Muscle of leg (tissue), 11 donors: ENCODE results near the gene REM2. TPM values are rescaled to one million over a fixed set of nuclear protein-coding genes. Genes with fewer than 3 reads are reported as not detected.

ENCODE experiments used
- DNase-seq: peaks from one replicate; pipeline ENCODE4 v3.0.0; 2013
- H3K27ac ChIP-seq: one replicate; pipeline ENCODE4 v1.5.1; 2013; ENCODE audit warnings: mild to moderate bottlenecking, low read length, control low read depth
- H3K27me3 ChIP-seq: one replicate; pipeline ENCODE4 v1.6.1; 2013; ENCODE audit warnings: low read length; ENCODE audit not compliant: control insufficient read depth, insufficient read depth
- H3K36me3 ChIP-seq: one replicate; pipeline ENCODE4 v1.6.1; 2013; ENCODE audit warnings: low read length; ENCODE audit not compliant: control insufficient read depth, insufficient read depth
- H3K4me1 ChIP-seq: one replicate; pipeline ENCODE4 v1.6.1; 2013; ENCODE audit warnings: low read length; ENCODE audit not compliant: control insufficient read depth, insufficient read depth
- H3K4me3 ChIP-seq: one replicate; pipeline ENCODE4 v1.5.1; 2013; ENCODE audit warnings: low read length, control low read depth
- H3K9me3 ChIP-seq: replicated peaks from 2 replicates; pipeline ENCODE4 v1.6.1; 2013; ENCODE audit warnings: low read depth, low read length; ENCODE audit not compliant: control insufficient read depth
- WGBS: methylation state at CpG from one replicate; pipeline ENCODE4 v1.1.5; 2013; ENCODE audit warnings: missing lambda C conversion rate; ENCODE audit not compliant: insufficient coverage; 5-methylcytosine and 5-hydroxymethylcytosine counted together
- polyA plus RNA-seq, 8 donors: library from polyadenylated mRNA; unstranded; fragments of 120-200 nt; gene quantifications; one replicate each; pipeline versions ENCODE4 v1.2.1 to v1.2.3, GENCODE V29; 2013; ENCODE audit warnings: inconsistent platforms in 1 of 8, low replicate concordance in 1 of 8; ENCODE audit not compliant: insufficient read length in 8 of 8, insufficient read depth in 1 of 8
- total RNA-seq: library from RNA; stranded (reverse); fragments of 120-200 nt; gene quantifications from one replicate; pipeline ENCODE4 v1.2.4, GENCODE V29; 2013

Gene REM2
- total and polyA plus RNA-seq, 9 donors, result 0.13 to 0.32 (median 0.18) TPM; not detected in 1

DNA sequence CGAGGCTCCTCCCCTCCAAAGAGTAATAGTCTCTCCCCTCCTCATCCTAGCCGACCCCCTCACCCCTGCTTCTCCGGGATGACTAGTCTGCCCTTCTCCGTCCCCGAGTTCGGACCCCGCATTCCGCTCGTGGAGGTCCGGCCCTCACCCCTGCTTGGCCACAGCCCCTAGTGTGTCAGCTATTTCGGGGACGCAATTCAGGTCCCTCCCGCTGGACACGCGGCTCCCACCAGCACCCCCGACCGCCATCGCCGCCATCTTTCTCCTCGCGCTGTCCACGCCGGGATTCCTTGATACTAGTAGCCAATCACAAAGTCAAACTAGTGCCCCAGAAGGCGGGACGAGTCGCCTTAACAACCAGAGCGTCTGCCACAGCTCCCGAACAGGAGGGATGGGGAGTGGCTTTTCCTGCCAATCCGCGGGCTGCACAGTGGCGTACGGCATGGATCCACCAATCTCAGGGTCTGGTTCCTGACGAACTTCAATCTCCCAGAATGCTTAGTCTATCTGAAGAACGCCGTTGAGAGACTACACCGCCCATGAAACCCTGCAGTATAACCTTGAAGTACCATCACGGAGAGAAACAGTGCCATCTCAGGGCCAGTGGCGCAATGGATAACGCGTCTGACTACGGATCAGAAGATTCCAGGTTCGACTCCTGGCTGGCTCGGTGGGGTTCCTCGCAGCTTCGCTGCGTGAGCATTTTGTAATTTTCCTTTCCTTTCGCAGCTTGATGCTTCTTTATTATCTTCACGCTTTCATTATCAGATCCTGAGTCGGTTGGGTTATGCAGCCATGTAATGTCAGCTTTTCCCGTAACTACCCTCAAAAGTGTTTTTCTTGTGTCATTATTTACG, 46.3 kb downstream of the REM2 start, which contains the start of gene PRMT5:
PRMT5 (minus strand) TSS at position 273 of the 857 bp plus-strand sequence; CDS start at position 258, 15 bp downstream.
- peak; percentile 100 for DNase-seq
- Histone ChIP-seq H3K4me1 (peaks cover 13% of the 10 kb centered on the region), H3K27me3 (no peaks in the 10 kb centered on the region), H3K36me3 (peaks cover 28% of the 10 kb centered on the region), H3K27ac (peak within 1 kb of the TSS; percentile 95), H3K9me3 (no peaks in the 10 kb centered on the region), H3K4me3 (peak within 1 kb of the TSS; percentile 96)
- WGBS, result 0% methylated on average over 41 of the region's 51 CpGs

- 0% methylated on average over 1 of the region's 2 CpGs for WGBS
- H3K27me3 ChIP-seq, result no peaks in the 10 kb centered on the region
- H3K9me3 ChIP-seq, result no peaks in the 10 kb centered on the region
- H3K27ac ChIP-seq, result peak overlapping the region; percentile 95
- H3K4me1 ChIP-seq, result peaks cover 13% of the 10 kb centered on the region
- H3K4me3 ChIP-seq, result peak overlapping the region; percentile 96
- H3K36me3 ChIP-seq, result peaks cover 22% of the 10 kb centered on the region
- DNase-seq, result no peak
Observed at GRCh38 chr14:22929961-22930364, 46.9 kb downstream of the REM2 start.

DNA sequence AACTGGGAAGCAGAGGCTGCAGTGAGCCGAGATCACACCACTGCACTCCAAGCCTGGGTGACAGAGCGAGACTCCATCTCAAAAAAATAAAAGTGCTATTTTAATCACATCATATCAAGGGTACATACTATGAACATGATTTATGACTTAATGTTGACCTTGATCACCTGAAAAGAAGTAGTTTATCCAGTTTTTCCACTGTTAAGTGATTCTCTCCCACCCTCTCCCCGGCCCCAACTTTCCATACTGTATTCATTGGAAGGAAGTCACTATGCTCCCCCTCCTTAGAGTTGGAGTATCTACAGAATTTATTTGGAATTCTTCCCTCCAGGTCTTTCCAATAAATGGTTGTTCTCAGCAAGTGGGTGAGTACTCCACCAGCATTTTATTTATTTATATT, 49.1 kb downstream of the REM2 start:
- Histone ChIP-seq H3K4me3 (no peak overlapping the region), H3K27me3 (no peaks in the 10 kb centered on the region), H3K27ac (no peak overlapping the region), H3K4me1 (peaks cover 11% of the 10 kb centered on the region), H3K36me3 (peaks cover 3% of the 10 kb centered on the region), H3K9me3 (no peaks in the 10 kb centered on the region)
- no peak for DNase-seq
- WGBS, result no CpG with 5 or more reads among the region's 3 CpGs

- no CpG with 5 or more reads among the region's 1 CpG for WGBS
- Histone ChIP-seq H3K27ac (no peak overlapping the region), H3K4me1 (peaks cover under 1% of the 10 kb centered on the region), H3K4me3 (no peak overlapping the region), H3K9me3 (no peaks in the 10 kb centered on the region), H3K27me3 (no peaks in the 10 kb centered on the region), H3K36me3 (peaks cover 8% of the 10 kb centered on the region)
- no peak for DNase-seq
Observed at GRCh38 chr14:22935156-22935555, 52.1 kb downstream of the REM2 start.

Other genes starting within 250 kb of the REM2 start
- not detected for gene OR6J1, start 238.9 kb upstream of the REM2 start, total RNA-seq
- gene OR6J1, start 238.9 kb upstream of the REM2 start, polyA plus RNA-seq, result under 1 TPM; 0.06 to 0.14 (median 0.09) TPM
- gene OXA1L, start 116.5 kb upstream of the REM2 start, total RNA-seq, result 171 TPM
- gene OXA1L, start 116.5 kb upstream of the REM2 start, polyA plus RNA-seq, result 100 to 1,000 TPM; 181 to 242 (median 205) TPM
- gene SLC7A7, start 67.8 kb upstream of the REM2 start, total RNA-seq, result 15.8 TPM
- 10 to 100 TPM; 23.5 to 59.3 (median 29.2) TPM for gene SLC7A7, start 67.8 kb upstream of the REM2 start, polyA plus RNA-seq
- 69.2 TPM for gene MRPL52, start 53.3 kb upstream of the REM2 start, total RNA-seq
- gene MRPL52, start 53.3 kb upstream of the REM2 start, polyA plus RNA-seq, result 10 to 100 TPM; 54.3 to 85.8 (median 66.0) TPM
- 232 TPM for gene MMP14, start 46.6 kb upstream of the REM2 start, total RNA-seq
- gene MMP14, start 46.6 kb upstream of the REM2 start, polyA plus RNA-seq, result 100 to 1,000 TPM; 108 to 315 (median 188) TPM
- 14.5 TPM for gene LRP10, start 11.5 kb upstream of the REM2 start, total RNA-seq
- gene LRP10, start 11.5 kb upstream of the REM2 start, polyA plus RNA-seq, result 10 to 100 TPM; 34.1 to 49.9 (median 47.2) TPM
- gene RBM23, start 35.9 kb downstream of the REM2 start, total RNA-seq, result 67.6 TPM
- 10 to 100 TPM; 51.7 to 66.3 (median 55.8) TPM for gene RBM23, start 35.9 kb downstream of the REM2 start, polyA plus RNA-seq
- 41.8 TPM for gene PRMT5, start 46.2 kb downstream of the REM2 start, total RNA-seq
- gene PRMT5, start 46.2 kb downstream of the REM2 start, polyA plus RNA-seq, result 10 to 100 TPM; 57.9 to 85.2 (median 71.2) TPM
- gene HAUS4, start 73.9 kb downstream of the REM2 start, total RNA-seq, result 39.3 TPM
- 10 to 100 TPM; 31.2 to 42.9 (median 38.0) TPM for gene HAUS4, start 73.9 kb downstream of the REM2 start, polyA plus RNA-seq
- 30.5 TPM for gene AJUBA, start 99.3 kb downstream of the REM2 start, total RNA-seq
- gene AJUBA, start 99.3 kb downstream of the REM2 start, polyA plus RNA-seq, result 10 to 100 TPM; 33.5 to 48.6 (median 41.2) TPM
- gene C14orf93, start 126.9 kb downstream of the REM2 start, total RNA-seq, result 10.0 TPM
- gene C14orf93, start 126.9 kb downstream of the REM2 start, polyA plus RNA-seq, result 10 to 100 TPM in 5 of 8 donors, 1 to 10 TPM in 3; 8.8 to 15.9 (median 11.2) TPM
- gene PSMB5, start 151.7 kb downstream of the REM2 start, total RNA-seq, result 154 TPM
- gene PSMB5, start 151.7 kb downstream of the REM2 start, polyA plus RNA-seq, result 100 to 1,000 TPM; 221 to 278 (median 253) TPM
- not detected for gene PSMB11, start 159.0 kb downstream of the REM2 start, total RNA-seq
- gene PSMB11, start 159.0 kb downstream of the REM2 start, polyA plus RNA-seq, result not detected
- gene CDH24, start 174.3 kb downstream of the REM2 start, total RNA-seq, result 2.1 TPM
- 1 to 10 TPM; 3.0 to 6.8 (median 5.0) TPM for gene CDH24, start 174.3 kb downstream of the REM2 start, polyA plus RNA-seq
- 72.5 TPM for gene ACIN1, start 211.9 kb downstream of the REM2 start, total RNA-seq
- gene ACIN1, start 211.9 kb downstream of the REM2 start, polyA plus RNA-seq, result 100 to 1,000 TPM; 121 to 157 (median 135) TPM
- 46.0 TPM for gene C14orf119, start 212.3 kb downstream of the REM2 start, total RNA-seq
- gene C14orf119, start 212.3 kb downstream of the REM2 start, polyA plus RNA-seq, result 10 to 100 TPM; 47.4 to 68.2 (median 54.6) TPM
- gene CIROP, start 221.8 kb downstream of the REM2 start, total RNA-seq, result not detected
- not detected for gene CIROP, start 221.8 kb downstream of the REM2 start, polyA plus RNA-seq
- 0.13 TPM for gene CEBPE, start 236.0 kb downstream of the REM2 start, total RNA-seq
- under 1 TPM; 0.12 to 0.33 (median 0.16) TPM for gene CEBPE, start 236.0 kb downstream of the REM2 start, polyA plus RNA-seq